ENCODE data around the gene PEX10.
A peak's percentile ranks its signal among the peaks of the same experiment; 100 is the strongest.

The PEX10 gene

GRCh38 chr1:2457444-2457843 is 45.1 kb upstream of the PEX10 start:
- no peak for TF ChIP-seq CTCF (IDR thresholded peaks at IDR 0.05; ENCODE audit: insufficient read depth, low read length, missing control alignments)
- no peak overlapping the region for H3K4me3 ChIP-seq (ENCODE audit: low read depth, low read length)
- ChIA-PET POLR2A (no interaction called here), CTCF (no interaction called here)
- DNase-seq (ENCODE audit: low read depth, low spot score) = no peak

- POLR2A ChIA-PET = no interaction called here
- no peak for TF ChIP-seq CTCF (IDR thresholded peaks at IDR 0.05; ENCODE audit: insufficient read depth, low read length, missing control alignments)
- no peak for DNase-seq (ENCODE audit: low read depth, low spot score)
- CTCF ChIA-PET = interaction anchor here (1.3 kb wide), 1 partner anchor 10 kb away, joined by 3 read pairs; no protein-coding TSS in a partner anchor
- H3K4me3 ChIP-seq (ENCODE audit: low read depth, low read length) = no peak overlapping the region
Measured at GRCh38 chr1:2455757-2456156, 43.4 kb upstream of the PEX10 start.

GRCh38 chr1:2454227-2454626 is 41.9 kb upstream of the PEX10 start:
- H3K4me3 ChIP-seq (ENCODE audit: low read depth, low read length) = no peak overlapping the region
- TF ChIP-seq CTCF (IDR thresholded peaks at IDR 0.05; ENCODE audit: insufficient read depth, low read length, missing control alignments) = no peak
- DNase-seq (ENCODE audit: low read depth, low spot score) = no peak
- ChIA-PET POLR2A (no interaction called here), CTCF (no interaction called here)

GRCh38 chr1:2452932-2453315 is 40.6 kb upstream of the PEX10 start:
- DNase-seq (ENCODE audit: low read depth, low spot score) = no peak
- CTCF ChIA-PET = interaction anchor here (1.4 to 1.6 kb wide), 2 partner anchors 39 to 94 kb away, joined by 5 to 8 read pairs; no protein-coding TSS in a partner anchor
- no peak overlapping the region for H3K4me3 ChIP-seq (ENCODE audit: low read depth, low read length)
- no peak for TF ChIP-seq CTCF (IDR thresholded peaks at IDR 0.05; ENCODE audit: insufficient read depth, low read length, missing control alignments)
- POLR2A ChIA-PET = interaction anchor here (1.0 kb wide), 1 partner anchor 82 kb away, joined by 3 read pairs; no protein-coding TSS in a partner anchor

GRCh38 chr1:2452201-2452931 is 40.0 kb upstream of the PEX10 start:
- CTCF ChIA-PET = interaction anchor here (1.0 to 1.6 kb wide), 4 partner anchors 39 to 95 kb away, joined by 3 to 8 read pairs (median 4); no protein-coding TSS in a partner anchor
- no peak overlapping the region; the same call in 1 of the 2 replicates for H3K4me3 ChIP-seq (ENCODE audit: low read depth, low read length)
- POLR2A ChIA-PET = interaction anchor here (0.9 to 1.0 kb wide), 2 partner anchors 81 to 83 kb away, joined by 3 read pairs; no protein-coding TSS in a partner anchor
- no peak for DNase-seq (ENCODE audit: low read depth, low spot score)
- no peak for TF ChIP-seq CTCF (IDR thresholded peaks at IDR 0.05; ENCODE audit: insufficient read depth, low read length, missing control alignments)

GRCh38 chr1:2451741-2452140 is 39.4 kb upstream of the PEX10 start:
- no peak overlapping the region; the same call in 1 of the 2 replicates for H3K4me3 ChIP-seq (ENCODE audit: low read depth, low read length)
- CTCF ChIA-PET = interaction anchor here (1.0 to 2.7 kb wide), 4 partner anchors 38 to 96 kb away, joined by 3 to 10 read pairs (median 4); no protein-coding TSS in a partner anchor
- DNase-seq (ENCODE audit: low read depth, low spot score) = peak; percentile 74
- TF ChIP-seq CTCF (IDR thresholded peaks at IDR 0.05; ENCODE audit: insufficient read depth, low read length, missing control alignments) = no peak
- POLR2A ChIA-PET = interaction anchor here (0.9 kb wide), 1 partner anchor 82 kb away, joined by 3 read pairs; no protein-coding TSS in a partner anchor

All from AG04449 (cell line).